ENCODE data around the gene FAM53C. TPM values are rescaled to one million over a fixed set of nuclear protein-coding genes. Genes with fewer than 3 reads are reported as not detected.

FAM53C gene
- total and polyA plus RNA-seq, 5 donors from 2014 or later, result 20.4 to 57.0 (median 27.9) TPM

Other genes starting within 250 kb of the FAM53C start
- not detected for gene NME5, start 198.8 kb upstream of the FAM53C start, total RNA-seq
- gene NME5, start 198.8 kb upstream of the FAM53C start, polyA plus RNA-seq, result not detected
- gene BRD8, start 159.6 kb upstream of the FAM53C start, total RNA-seq, result 20.9 TPM
- 10 to 100 TPM; 19.5 to 32.9 (median 21.4) TPM for gene BRD8, start 159.6 kb upstream of the FAM53C start, polyA plus RNA-seq
- gene KIF20A, start 159.2 kb upstream of the FAM53C start, total RNA-seq, result 0.91 TPM
- 1 to 10 TPM in 1 of 4 donors, under 1 TPM in 3; 0.29 to 1.1 (median 0.45) TPM for gene KIF20A, start 159.2 kb upstream of the FAM53C start, polyA plus RNA-seq
- gene CDC23, start 124.9 kb upstream of the FAM53C start, total RNA-seq, result 19.4 TPM
- gene CDC23, start 124.9 kb upstream of the FAM53C start, polyA plus RNA-seq, result 10 to 100 TPM; 14.7 to 28.5 (median 24.4) TPM
- not detected for gene GFRA3, start 63.6 kb upstream of the FAM53C start, total RNA-seq
- gene GFRA3, start 63.6 kb upstream of the FAM53C start, polyA plus RNA-seq, result not detected
- 0.37 TPM for gene CDC25C, start 6.5 kb upstream of the FAM53C start, total RNA-seq
- under 1 TPM in 3 of 4 donors, not detected in 1; 0.22 to 0.64 (median 0.27) TPM for gene CDC25C, start 6.5 kb upstream of the FAM53C start, polyA plus RNA-seq
- gene KDM3B, start 14.4 kb downstream of the FAM53C start, total RNA-seq, result 77.1 TPM
- 10 to 100 TPM; 12.8 to 15.4 (median 13.5) TPM for gene KDM3B, start 14.4 kb downstream of the FAM53C start, polyA plus RNA-seq
- not detected for gene REEP2, start 100.8 kb downstream of the FAM53C start, total RNA-seq
- gene REEP2, start 100.8 kb downstream of the FAM53C start, polyA plus RNA-seq, result under 1 TPM in 2 of 4 donors, not detected in 2; 0.21 to 0.52 TPM
- 19.0 TPM for gene EGR1, start 127.2 kb downstream of the FAM53C start, total RNA-seq
- 1 to 10 TPM in 2 of 4 donors, under 1 TPM in 2; 0.38 to 1.1 (median 0.84) TPM for gene EGR1, start 127.2 kb downstream of the FAM53C start, polyA plus RNA-seq
- 170 TPM for gene ETF1, start 205.0 kb downstream of the FAM53C start, total RNA-seq
- 10 to 100 TPM; 25.9 to 44.3 (median 32.5) TPM for gene ETF1, start 205.0 kb downstream of the FAM53C start, polyA plus RNA-seq
- 276 TPM for gene HSPA9, start 237.1 kb downstream of the FAM53C start, total RNA-seq
- 100 to 1,000 TPM; 113 to 129 (median 121) TPM for gene HSPA9, start 237.1 kb downstream of the FAM53C start, polyA plus RNA-seq

Measured in CD4-positive, CD25-positive, alpha-beta regulatory T cell (primary cell).